GM12892 (cell line): ENCODE results near the gene C1orf87.

Experiments used
- DNase-seq: peaks from one replicate; pipeline ENCODE4 v3.0.0; 2011; ENCODE audit not compliant: insufficient read length
- FAIRE-seq: peaks from 2 replicates; lab custom pipeline; 2011; peaks lifted over from hg19 to GRCh38; lab: Jason Lieb, UNC
- POLR2A ChIP-seq: IDR thresholded peaks from 2 replicates; pipeline ENCODE4 v1.6.1; 2011; ENCODE audit warnings: low read depth, low read length, control low read depth
- POLR2AphosphoS5 ChIP-seq: IDR thresholded peaks from 2 replicates; pipeline ENCODE4 v1.6.1; 2011; ENCODE audit warnings: low read depth, low read length, control low read depth
- TAF1 ChIP-seq: IDR thresholded peaks from 2 replicates; pipeline ENCODE4 v1.6.1; 2011; ENCODE audit warnings: low read depth, mild to moderate bottlenecking, control low read depth, low read length, borderline replicate concordance

C1orf87 gene

GRCh38 chr1:60017508-60018205 is 55.9 kb downstream of the C1orf87 start:
- FAIRE-seq (no peak), DNase-seq (no peak)
- no peak for TF ChIP-seq POLR2A
- TF ChIP-seq TAF1 = no peak
- TF ChIP-seq POLR2AphosphoS5 = no peak

GRCh38 chr1:60010690-60011089 is 62.9 kb downstream of the C1orf87 start:
- TF ChIP-seq POLR2A (no peak), TAF1 (no peak), POLR2AphosphoS5 (no peak)
- no peak for DNase-seq
- no peak for FAIRE-seq

GRCh38 chr1:60008500-60008899 is 65.1 kb downstream of the C1orf87 start:
- TF ChIP-seq POLR2A = no peak
- FAIRE-seq = no peak
- DNase-seq = no peak

GRCh38 chr1:60000625-60001024 is 72.9 kb downstream of the C1orf87 start:
- FAIRE-seq (no peak), DNase-seq (no peak)
- TF ChIP-seq POLR2AphosphoS5 (no peak), TAF1 (no peak), POLR2A (no peak)

- TF ChIP-seq POLR2AphosphoS5 (no peak), POLR2A (no peak), TAF1 (no peak)
- DNase-seq = no peak
- no peak for FAIRE-seq
These were observed 73.8 kb downstream of the C1orf87 start for GRCh38 chr1:59999746-60000145.

- FAIRE-seq (no peak), DNase-seq (no peak)
- TF ChIP-seq POLR2A (no peak), TAF1 (no peak), POLR2AphosphoS5 (no peak)
These were observed 74.6 kb downstream of the C1orf87 start for GRCh38 chr1:59999006-59999405.

GRCh38 chr1:59997479-59998115 is 76.0 kb downstream of the C1orf87 start:
- TF ChIP-seq POLR2AphosphoS5 = no peak
- no peak for TF ChIP-seq TAF1
- no peak for TF ChIP-seq POLR2A
- DNase-seq = no peak
- FAIRE-seq = no peak

- TF ChIP-seq POLR2A = no peak
- TF ChIP-seq TAF1 = no peak
- no peak for TF ChIP-seq POLR2AphosphoS5
- DNase-seq = no peak
- FAIRE-seq = no peak
These were observed 79.0 kb downstream of the C1orf87 start for GRCh38 chr1:59994302-59995198.

- DNase-seq = no peak
- FAIRE-seq = no peak
These were observed 81.3 kb downstream of the C1orf87 start for GRCh38 chr1:59992040-59992820.

GRCh38 chr1:59990470-59990869 is 83.1 kb downstream of the C1orf87 start:
- FAIRE-seq (no peak), DNase-seq (no peak)
- TF ChIP-seq POLR2A (no peak), POLR2AphosphoS5 (no peak), TAF1 (no peak)

More at GRCh38 chr1:59992040-59992820, 81.3 kb downstream of the C1orf87 start:
- TF ChIP-seq TAF1 = no peak
- no peak for TF ChIP-seq POLR2AphosphoS5
- TF ChIP-seq POLR2A = no peak
